ENCODE measurements around the gene ACTMAP. TPM values are rescaled to one million over a fixed set of nuclear protein-coding genes. Genes with fewer than 3 reads are reported as not detected.

Gene ACTMAP
- total and polyA plus RNA-seq, 2 of the 8 experiments (the other 6 are each of a cell fraction or from before 2014, with no cell fraction given): 24.1 to 26.5 TPM

DNA sequence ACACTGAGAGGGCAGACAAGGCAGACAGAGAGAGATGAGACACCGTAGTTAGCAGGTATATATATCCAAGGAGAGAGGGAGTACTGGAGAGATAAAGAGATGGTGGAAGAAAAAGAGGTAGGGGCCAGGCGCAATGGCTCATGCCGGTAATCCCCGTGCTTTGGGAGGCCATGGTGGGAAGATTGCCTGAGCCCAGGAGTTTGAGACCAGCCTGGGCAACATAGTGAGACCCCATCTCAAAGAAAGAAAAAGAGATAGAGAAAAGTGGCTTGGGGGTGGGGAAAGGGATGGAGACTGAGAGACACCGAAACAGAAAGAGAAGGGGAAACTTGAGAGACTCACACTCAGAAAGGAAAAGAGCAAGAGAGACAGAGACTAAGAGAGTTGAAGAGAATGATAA lies 30.3 kb upstream of the ACTMAP start:
- H3K56ac ChIP-seq (replicated peaks; ENCODE audit: insufficient read length, low read depth, low read length): no peak overlapping the region
- H3K23ac ChIP-seq (ENCODE audit: insufficient read length): no peak overlapping the region
- no peaks in the 10 kb centered on the region for H3K36me3 ChIP-seq (ENCODE audit: control insufficient read depth in 2 of 4, insufficient read depth in 4 of 4, low read length in 3 of 4)
- no peak overlapping the region for H3K4ac ChIP-seq (replicated peaks; ENCODE audit: insufficient read length, low read depth, low read length)
- H3K79me1 ChIP-seq (ENCODE audit: low read depth, low read length): no peaks in the 10 kb centered on the region
- H2AK5ac ChIP-seq (ENCODE audit: low read depth, low read length): no peak overlapping the region
- no peak for DNase-seq (ENCODE audit: low read depth in 1 of 2, low spot score in 2 of 2)
- ChIA-PET CTCF (ENCODE audit: partially characterized antibody) (interaction anchor here (0.6 kb wide), 1 partner anchor 317 kb away, joined by 3 read pairs; no protein-coding TSS in a partner anchor), POLR2A (ENCODE audit: partially characterized antibody) (interaction anchor here (1.1 to 11.2 kb wide), 3 partner anchors 10 to 22 kb away, joined by 3 to 218 read pairs (median 40); partner anchors contain the start of gene EGLN2)
- H3K18ac ChIP-seq (ENCODE audit: extremely low read depth, low read length): no peak overlapping the region
- peaks cover 8% of the 10 kb centered on the region; the same call in 1 of the 2 replicates for H3K23me2 ChIP-seq (ENCODE audit: low read depth, low read length)
- H3K14ac ChIP-seq (ENCODE audit: insufficient read length): no peak overlapping the region
- no peak overlapping the region for H2BK5ac ChIP-seq (ENCODE audit: low read depth, low read length)
- no peak overlapping the region for H2BK120ac ChIP-seq (replicated peaks; ENCODE audit: low read depth, low read length)
- no peak overlapping the region for H2BK20ac ChIP-seq (ENCODE audit: low read length)
- no peak overlapping the region for H3K4me2 ChIP-seq (ENCODE audit: insufficient read depth in 1 of 2, low read depth in 2 of 2, low read length in 2 of 2)
- H3K79me2 ChIP-seq (ENCODE audit: control insufficient read depth in 1 of 2, insufficient read depth in 2 of 2, low read length in 2 of 2): no peaks in the 10 kb centered on the region
- no peak overlapping the region for H3K4me3 ChIP-seq (ENCODE audit: extremely low read depth in 1 of 4, insufficient read depth in 2 of 4, low read depth in 3 of 4, low read length in 4 of 4)
- no peak overlapping the region for H4K8ac ChIP-seq (ENCODE audit: extremely low read depth, insufficient read depth, low read length)
- H3K9ac ChIP-seq (replicated peaks in 1 of 4; ENCODE audit: extremely low read depth in 1 of 4, low read depth in 3 of 4, low read length in 3 of 4): no peak overlapping the region
- no peak overlapping the region for H4K91ac ChIP-seq (replicated peaks; ENCODE audit: insufficient read length, low read length)
- no peak overlapping the region for H2AFZ ChIP-seq (ENCODE audit: low read length)
- H4K5ac ChIP-seq (ENCODE audit: insufficient read length, low read depth, low read length): no peak overlapping the region
- H3K9me3 ChIP-seq (ENCODE audit: insufficient read depth in 2 of 2, low read depth in 1 of 2, low read length in 1 of 2): no peaks in the 10 kb centered on the region
- WGBS, 2 experiments (ENCODE audit: extremely low coverage in 1 of 2, insufficient coverage in 1 of 2, insufficient read length in 1 of 2, insufficient replicate concordance in 2 of 2, low coverage in 1 of 2, low lambda C conversion rate in 2 of 2, missing lambda C conversion rate in 1 of 2): 96% methylated on average over 5 of the region's 5 CpGs; no CpG with 5 or more reads in 1 of the 2 experiments
- H3K27ac ChIP-seq (ENCODE audit: low read depth, low read length): no peak overlapping the region
- no peaks in the 10 kb centered on the region for H4K20me1 ChIP-seq (replicated peaks in 1 of 2; ENCODE audit: control insufficient read depth in 1 of 2, insufficient read depth in 2 of 2, low read length in 2 of 2)
- H2BK12ac ChIP-seq (ENCODE audit: low read depth, low read length): no peak overlapping the region
- H2BK15ac ChIP-seq (ENCODE audit: low read length): no peak overlapping the region
- no peaks in the 10 kb centered on the region for H3K27me3 ChIP-seq (replicated peaks in 1 of 4; ENCODE audit: control insufficient read depth in 3 of 4, extremely low read depth in 1 of 4, insufficient read depth in 3 of 4, low read length in 3 of 4)
- no peak for FAIRE-seq
- H3K4me1 ChIP-seq (replicated peaks in 1 of 4; ENCODE audit: control insufficient read depth in 3 of 4, insufficient read depth in 4 of 4, low read length in 3 of 4): peaks cover 0 to 9% (median 6%) of the 10 kb centered on the region in 4 experiments; a peak in 6 of 7 replicates
- no peak for TF ChIP-seq YY1 (IDR thresholded peaks at IDR 0.05; ENCODE audit: low read depth, low read length)
- no peak for TF ChIP-seq SP1 (IDR thresholded peaks at IDR 0.05; ENCODE audit: low read depth, low read length)
- no peak for TF ChIP-seq RXRA (IDR thresholded peaks at IDR 0.05; ENCODE audit: insufficient read depth, low read depth, low read length)
- TF ChIP-seq, protein P1, sequence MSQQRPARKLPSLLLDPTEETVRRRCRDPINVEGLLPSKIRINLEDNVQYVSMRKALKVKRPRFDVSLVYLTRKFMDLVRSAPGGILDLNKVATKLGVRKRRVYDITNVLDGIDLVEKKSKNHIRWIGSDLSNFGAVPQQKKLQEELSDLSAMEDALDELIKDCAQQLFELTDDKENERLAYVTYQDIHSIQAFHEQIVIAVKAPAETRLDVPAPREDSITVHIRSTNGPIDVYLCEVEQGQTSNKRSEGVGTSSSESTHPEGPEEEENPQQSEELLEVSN (IDR thresholded peaks at IDR 0.05): no peak
- TF ChIP-seq, protein P2, sequence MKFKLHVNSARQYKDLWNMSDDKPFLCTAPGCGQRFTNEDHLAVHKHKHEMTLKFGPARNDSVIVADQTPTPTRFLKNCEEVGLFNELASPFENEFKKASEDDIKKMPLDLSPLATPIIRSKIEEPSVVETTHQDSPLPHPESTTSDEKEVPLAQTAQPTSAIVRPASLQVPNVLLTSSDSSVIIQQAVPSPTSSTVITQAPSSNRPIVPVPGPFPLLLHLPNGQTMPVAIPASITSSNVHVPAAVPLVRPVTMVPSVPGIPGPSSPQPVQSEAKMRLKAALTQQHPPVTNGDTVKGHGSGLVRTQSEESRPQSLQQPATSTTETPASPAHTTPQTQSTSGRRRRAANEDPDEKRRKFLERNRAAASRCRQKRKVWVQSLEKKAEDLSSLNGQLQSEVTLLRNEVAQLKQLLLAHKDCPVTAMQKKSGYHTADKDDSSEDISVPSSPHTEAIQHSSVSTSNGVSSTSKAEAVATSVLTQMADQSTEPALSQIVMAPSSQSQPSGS (IDR thresholded peaks at IDR 0.05; ENCODE audit: low read length): no peak
- TF ChIP-seq TEAD4 (IDR thresholded peaks at IDR 0.05; ENCODE audit: low read depth, low read length): no peak
- TF ChIP-seq, protein P3, sequence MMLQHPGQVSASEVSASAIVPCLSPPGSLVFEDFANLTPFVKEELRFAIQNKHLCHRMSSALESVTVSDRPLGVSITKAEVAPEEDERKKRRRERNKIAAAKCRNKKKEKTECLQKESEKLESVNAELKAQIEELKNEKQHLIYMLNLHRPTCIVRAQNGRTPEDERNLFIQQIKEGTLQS (IDR thresholded peaks at IDR 0.05; ENCODE audit: insufficient read depth, low read depth, low read length): no peak
- no peak for TF ChIP-seq KDM1A (IDR thresholded peaks at IDR 0.05; ENCODE audit: borderline replicate concordance, low read length)
- TF ChIP-seq KDM4A (IDR thresholded peaks at IDR 0.05; ENCODE audit: low read depth, low read length, severe bottlenecking): no peak
- TF ChIP-seq GABPA (IDR thresholded peaks at IDR 0.05; ENCODE audit: borderline replicate concordance, insufficient read depth, low read length): no peak
- no peak for TF ChIP-seq KDM5A (IDR thresholded peaks at IDR 0.05; ENCODE audit: low read length)

Measured in H1 (cell line).